Effector memory CD4-positive, alpha-beta T cell (primary cell): ENCODE data around the gene TMEM183A.

Experiments
- DNase-seq, 3 donors: peaks; one replicate each; pipeline ENCODE4 v3.0.0-alpha.2; 2020
- H3K27ac ChIP-seq: 2 replicates; pipeline ENCODE4 v1.7.0; 2013; ENCODE audit warnings: mild to moderate bottlenecking, low read length, moderate library complexity; ENCODE audit not compliant: insufficient read depth, poor library complexity, severe bottlenecking
- H3K27me3 ChIP-seq: replicated peaks from 2 replicates; pipeline ENCODE4 v1.7.0; 2013; ENCODE audit warnings: mild to moderate bottlenecking, low read length; ENCODE audit not compliant: insufficient read depth, control insufficient read depth, poor library complexity, severe bottlenecking
- H3K36me3 ChIP-seq: 2 replicates; pipeline ENCODE4 v1.7.0; 2013; ENCODE audit warnings: mild to moderate bottlenecking, low read length, moderate library complexity; ENCODE audit not compliant: control insufficient read depth, insufficient read depth
- H3K4me1 ChIP-seq: 2 replicates; pipeline ENCODE4 v1.7.0; 2013; ENCODE audit warnings: low read length, mild to moderate bottlenecking; ENCODE audit not compliant: control insufficient read depth, insufficient read depth, poor library complexity, severe bottlenecking
- H3K4me3 ChIP-seq: 2 replicates; pipeline ENCODE4 v1.7.0; 2013; ENCODE audit warnings: low read length, low read depth, mild to moderate bottlenecking; ENCODE audit not compliant: insufficient read depth, poor library complexity, severe bottlenecking
- H3K9me3 ChIP-seq: 2 replicates; pipeline ENCODE4 v1.7.0; 2013; ENCODE audit warnings: mild to moderate bottlenecking, low read length, moderate library complexity; ENCODE audit not compliant: control insufficient read depth

TMEM183A gene

GRCh38 chr1:203028067-203028783 lies 21.1 kb downstream of the TMEM183A start:
- H3K4me3 ChIP-seq, result no peak overlapping the region
- no peak for DNase-seq

GRCh38 chr1:203028784-203029553 lies 21.8 kb downstream of the TMEM183A start:
- no peaks in the 10 kb centered on the region for H3K27me3 ChIP-seq
- H3K4me1 ChIP-seq, result peaks cover 10% of the 10 kb centered on the region
- no peak overlapping the region for H3K4me3 ChIP-seq
- DNase-seq, result no peak
- no peaks in the 10 kb centered on the region for H3K9me3 ChIP-seq
- H3K27ac ChIP-seq, result no peak overlapping the region
- H3K36me3 ChIP-seq, result no peaks in the 10 kb centered on the region

More at GRCh38 chr1:203028067-203028783, 21.1 kb downstream of the TMEM183A start:
- Histone ChIP-seq H3K27me3 (no peaks in the 10 kb centered on the region), H3K4me1 (peaks cover 10% of the 10 kb centered on the region), H3K9me3 (no peaks in the 10 kb centered on the region), H3K36me3 (peaks cover 3% of the 10 kb centered on the region), H3K27ac (no peak overlapping the region)

GRCh38 chr1:203031467-203031866 lies 24.3 kb downstream of the TMEM183A start:
- DNase-seq, result no peak
- H3K27ac ChIP-seq, result no peak overlapping the region
- H3K4me3 ChIP-seq, result no peak overlapping the region
- H3K36me3 ChIP-seq, result no peaks in the 10 kb centered on the region
- peaks cover 10% of the 10 kb centered on the region for H3K4me1 ChIP-seq
- no peaks in the 10 kb centered on the region for H3K27me3 ChIP-seq
- H3K9me3 ChIP-seq, result no peaks in the 10 kb centered on the region

- DNase-seq, result no peak
- no peaks in the 10 kb centered on the region for H3K9me3 ChIP-seq
- H3K36me3 ChIP-seq, result no peaks in the 10 kb centered on the region
- no peak overlapping the region for H3K4me3 ChIP-seq
- no peaks in the 10 kb centered on the region for H3K27me3 ChIP-seq
- H3K4me1 ChIP-seq, result no peaks in the 10 kb centered on the region
- no peak overlapping the region for H3K27ac ChIP-seq
Observed at GRCh38 chr1:203033287-203033686, 26.1 kb downstream of the TMEM183A start.

GRCh38 chr1:203033917-203034316 lies 26.7 kb downstream of the TMEM183A start:
- Histone ChIP-seq H3K9me3 (no peaks in the 10 kb centered on the region), H3K4me3 (no peak overlapping the region)
- no peak for DNase-seq

GRCh38 chr1:203034422-203035110 lies 27.4 kb downstream of the TMEM183A start:
- no peaks in the 10 kb centered on the region for H3K4me1 ChIP-seq
- DNase-seq, result no peak
- no peak overlapping the region for H3K4me3 ChIP-seq
- no peaks in the 10 kb centered on the region for H3K36me3 ChIP-seq
- H3K27me3 ChIP-seq, result no peaks in the 10 kb centered on the region
- H3K27ac ChIP-seq, result no peak overlapping the region
- H3K9me3 ChIP-seq, result no peaks in the 10 kb centered on the region

More at GRCh38 chr1:203033917-203034316, 26.7 kb downstream of the TMEM183A start:
- no peaks in the 10 kb centered on the region for H3K4me1 ChIP-seq
- H3K27me3 ChIP-seq, result no peaks in the 10 kb centered on the region
- no peak overlapping the region for H3K27ac ChIP-seq
- no peaks in the 10 kb centered on the region for H3K36me3 ChIP-seq

GRCh38 chr1:203035111-203036000 lies 28.2 kb downstream of the TMEM183A start:
- no peak for DNase-seq

GRCh38 chr1:203036135-203036534 lies 29.0 kb downstream of the TMEM183A start:
- DNase-seq, result no peak
- H3K27me3 ChIP-seq, result no peaks in the 10 kb centered on the region
- H3K27ac ChIP-seq, result no peak overlapping the region

More at GRCh38 chr1:203035111-203036000, 28.2 kb downstream of the TMEM183A start:
- no peaks in the 10 kb centered on the region for H3K4me1 ChIP-seq
- no peaks in the 10 kb centered on the region for H3K27me3 ChIP-seq
- H3K36me3 ChIP-seq, result no peaks in the 10 kb centered on the region
- H3K4me3 ChIP-seq, result no peak overlapping the region
- no peaks in the 10 kb centered on the region for H3K9me3 ChIP-seq
- H3K27ac ChIP-seq, result no peak overlapping the region

GRCh38 chr1:203036537-203036936 lies 29.4 kb downstream of the TMEM183A start:
- Histone ChIP-seq H3K36me3 (no peaks in the 10 kb centered on the region), H3K27me3 (no peaks in the 10 kb centered on the region), H3K4me3 (no peak overlapping the region), H3K4me1 (no peaks in the 10 kb centered on the region), H3K27ac (no peak overlapping the region), H3K9me3 (no peaks in the 10 kb centered on the region)
- no peak for DNase-seq

More at GRCh38 chr1:203036135-203036534, 29.0 kb downstream of the TMEM183A start:
- no peaks in the 10 kb centered on the region for H3K36me3 ChIP-seq
- H3K4me3 ChIP-seq, result no peak overlapping the region
- H3K4me1 ChIP-seq, result no peaks in the 10 kb centered on the region
- H3K9me3 ChIP-seq, result no peaks in the 10 kb centered on the region
